Measurements from ENCODE around the gene NPDC1.
"Not testable (repeated sequence)": the region's sequence is repeated elsewhere in the genome, so short reads cannot be mapped to it uniquely, and the experiment has no call there.

Gene NPDC1

GRCh38 chr9:137009217-137009616 is 36.8 kb downstream of the NPDC1 start:
- DNase-seq, result no peak

- DNase-seq, result no peak
These were observed 37.7 kb downstream of the NPDC1 start for GRCh38 chr9:137008312-137008711.

- DNase-seq, result no peak
These were observed 38.1 kb downstream of the NPDC1 start for GRCh38 chr9:137007816-137008270.

- no peak for DNase-seq
These were observed 38.7 kb downstream of the NPDC1 start for GRCh38 chr9:137007108-137007815.

GRCh38 chr9:137006116-137007003 is 39.6 kb downstream of the NPDC1 start:
- no peak for DNase-seq

GRCh38 chr9:137004285-137004684 is 41.7 kb downstream of the NPDC1 start:
- not testable (repeated sequence) for DNase-seq

- no peak for DNase-seq
These were observed 43.3 kb downstream of the NPDC1 start for GRCh38 chr9:137002646-137003041.

- DNase-seq, result no peak
These were observed 43.9 kb downstream of the NPDC1 start for GRCh38 chr9:137001857-137002645.

GRCh38 chr9:137000177-137000930 is 45.6 kb downstream of the NPDC1 start:
- no peak for DNase-seq

- no peak for DNase-seq
These were observed 48.1 kb downstream of the NPDC1 start for GRCh38 chr9:136997830-136998234.

GRCh38 chr9:136997371-136997770 is 48.6 kb downstream of the NPDC1 start:
- DNase-seq, result no peak

GRCh38 chr9:136996361-136997292 is 49.4 kb downstream of the NPDC1 start, which contains the start of gene CLIC3:
TSS of gene CLIC3 (minus strand) at chr9:136996568. CDS start at chr9:136996543, 25 bp downstream.
- DNase-seq, result peak; percentile 78

GRCh38 chr9:136995772-136996311 is 50.1 kb downstream of the NPDC1 start:
- DNase-seq, result no peak

- no peak for DNase-seq
These were observed 50.6 kb downstream of the NPDC1 start for GRCh38 chr9:136995362-136995761.

- DNase-seq, result no peak
These were observed 51.1 kb downstream of the NPDC1 start for GRCh38 chr9:136994888-136995230.

- no peak for DNase-seq
These were observed 51.6 kb downstream of the NPDC1 start for GRCh38 chr9:136994180-136994887.

- no peak for DNase-seq
These were observed 53.1 kb downstream of the NPDC1 start for GRCh38 chr9:136992819-136993369.

- DNase-seq, result peak; percentile 98
These were observed 53.8 kb downstream of the NPDC1 start, which contains the start of gene PAXX for GRCh38 chr9:136991993-136992818. TSS of gene PAXX (plus strand) at chr9:136992422. CDS start at chr9:136992444, 22 bp downstream.

Data from activated effector memory CD4-positive, alpha-beta T cell treated with anti-CD3 and anti-CD28 coated beads, Interleukin-2, amount 50 U/mL, for 16 hours (primary cell).